Left colon (tissue), 2 donors: ENCODE data around the gene DLL4. TPM values are rescaled to one million over a fixed set of nuclear protein-coding genes. Genes with fewer than 3 reads are reported as not detected.

ENCODE experiments used
- ATAC-seq: fragments of 200-7000 bp; cut with Tn5 transposase; one replicate; pipeline ENCODE4 v1.9.1; 2020; ENCODE audit warnings: mild to moderate bottlenecking, moderate library complexity
- DNase-seq, 2 donors: peaks; one replicate each; pipeline ENCODE4 v3.0.0-alpha.2; 2020
- intact Hi-C, 2 donors: fragments of 100-400 bp; cut with DNase I in 1 of 2; cut with micrococcal nuclease in 1 of 2; formaldehyde crosslinking; loops; one replicate each; pipeline versions ENCODE4 v1.11.2 to v1.14.0; 2022; cut with DNase I, micrococcal nuclease
- total RNA-seq, 2 donors: library from RNA; stranded (reverse); fragmentation: NEBNext Ultra II Directional; extraction: Animal tissue kit (Norgen Biotek cat#: 25700); gene quantifications; one replicate each; pipeline ENCODE4 v1.2.1, GENCODE V29; 2021
- donor health status: DM: no; HTN: no; CAD: no.
- donor health status: DM: yes; HTN: yes; CAD: no.

DLL4 gene
- total RNA-seq, 2 donors from 2014 or later: 14.0 to 15.9 TPM

GRCh38 chr15:40921949-40922607, 7.1 kb upstream of the DLL4 start:
- DNase-seq: no peak
- ATAC-seq: peak; percentile 51
- intact Hi-C loops: no loop called here

GRCh38 chr15:40922608-40923005, 6.5 kb upstream of the DLL4 start:
- peak in 1 of 2 donors; percentile 42 for DNase-seq

GRCh38 chr15:40923551-40923950, 5.6 kb upstream of the DLL4 start:
- ATAC-seq: no peak
- intact Hi-C loops: no loop called here
- DNase-seq: no peak

More at GRCh38 chr15:40922608-40923005, 6.5 kb upstream of the DLL4 start:
- intact Hi-C loops: no loop called here
- ATAC-seq: peak; percentile 39

GRCh38 chr15:40925495-40925862, 3.7 kb upstream of the DLL4 start:
- no peak for ATAC-seq
- peak in 1 of 2 donors; percentile 58 for DNase-seq
- intact Hi-C loops: no loop called here

- ATAC-seq (peak; percentile 1), DNase-seq (peak in 1 of 2 donors; percentile 59)
- intact Hi-C loops: no loop called here
These were observed 3.1 kb upstream of the DLL4 start for GRCh38 chr15:40925863-40926658.

- ATAC-seq: no peak
- DNase-seq: no peak
- intact Hi-C loops: no loop called here
These were observed 2.3 kb upstream of the DLL4 start for GRCh38 chr15:40926659-40927494.

- intact Hi-C loops: no loop called here
- peak in 1 of 2 donors; percentile 62 for DNase-seq
- ATAC-seq: no peak
These were observed 1.7 kb upstream of the DLL4 start for GRCh38 chr15:40927495-40927872.

- intact Hi-C loops: no loop called here
- ATAC-seq: peak; percentile 10
- peak; percentile 72 to 78 for DNase-seq
These were observed 1.0 kb upstream of the DLL4 start for GRCh38 chr15:40927873-40928806.

GRCh38 chr15:40929660-40930429, 705 bp downstream of the DLL4 start:
- peak in 1 of 2 donors; percentile 71 for DNase-seq
- intact Hi-C loops: no loop called here
- peak; percentile 11 for ATAC-seq

- intact Hi-C loops: no loop called here
- DNase-seq (peak; percentile 70 to 73), ATAC-seq (peak; percentile 13)
These were observed 1.5 kb downstream of the DLL4 start for GRCh38 chr15:40930430-40931299.

- ATAC-seq (no peak), DNase-seq (no peak)
- intact Hi-C loops: no loop called here
These were observed 2.4 kb downstream of the DLL4 start for GRCh38 chr15:40931300-40932142.

GRCh38 chr15:40932156-40932555, 3.0 kb downstream of the DLL4 start:
- peak in 1 of 2 donors; percentile 40 for DNase-seq
- ATAC-seq: peak; percentile 11
- intact Hi-C loops: no loop called here

GRCh38 chr15:40932649-40933516, 3.7 kb downstream of the DLL4 start:
- peak; percentile 57 for ATAC-seq
- intact Hi-C loops: no loop called here
- DNase-seq: peak; percentile 69 to 79

- DNase-seq: peak in 1 of 2 donors; percentile 71
- ATAC-seq: peak; percentile 37
- intact Hi-C loops: no loop called here
These were observed 4.4 kb downstream of the DLL4 start for GRCh38 chr15:40933517-40933902.

GRCh38 chr15:40934457-40934856, 5.3 kb downstream of the DLL4 start:
- no peak for ATAC-seq
- intact Hi-C loops: no loop called here
- DNase-seq: no peak
